CD4-positive, alpha-beta memory T cell (primary cell): ENCODE results near the gene ADAM19. TPM values are rescaled to one million over a fixed set of nuclear protein-coding genes. Genes with fewer than 3 reads are reported as not detected.

Experiments
- CTCF ChIA-PET: fragments of 350-600 bp; sonication (Branson Sonifier 250); formaldehyde crosslinking; loops from one replicate; lab custom pipeline; 2021; ENCODE audit warnings: inconsistent platforms; ENCODE audit not compliant: partially characterized antibody; lab: Charles Lee
- POLR2A ChIA-PET: fragments of 350-600 bp; sonication (Branson Sonifier 250); formaldehyde crosslinking; loops from one replicate; lab custom pipeline; 2021; ENCODE audit not compliant: partially characterized antibody; lab: Charles Lee
- DNase-seq, 5 donors: peaks; one replicate each; pipeline versions ENCODE4 v3.0.0 to v3.0.0-alpha.2; 2020 to 2022; ENCODE audit warnings: mixed read lengths in 1 of 5
- H3K27ac ChIP-seq: one replicate; pipeline ENCODE4 v1.7.0; 2013; ENCODE audit warnings: low read depth, low read length
- H3K27me3 ChIP-seq: 2 replicates; pipeline ENCODE4 v1.7.0; 2013; ENCODE audit warnings: mild to moderate bottlenecking, low read length, moderate library complexity; ENCODE audit not compliant: insufficient read depth
- H3K36me3 ChIP-seq: 2 replicates; pipeline ENCODE4 v1.7.0; 2013; ENCODE audit warnings: mild to moderate bottlenecking, low read length, moderate library complexity; ENCODE audit not compliant: insufficient read depth
- H3K4me1 ChIP-seq: 2 replicates; pipeline ENCODE4 v1.7.0; 2013; ENCODE audit warnings: mild to moderate bottlenecking, low read length, moderate library complexity; ENCODE audit not compliant: insufficient read depth
- H3K4me3 ChIP-seq, 2 donors: one replicate each; pipeline ENCODE4 v1.7.0; 2013; ENCODE audit warnings: low read length in 2 of 2, mild to moderate bottlenecking in 1 of 2
- H3K9me3 ChIP-seq, 2 donors: one replicate each; pipeline ENCODE4 v1.7.0; 2013; ENCODE audit warnings: low read length in 2 of 2, control low read depth in 1 of 2; ENCODE audit not compliant: control insufficient read depth in 1 of 2
- H3K27ac Mint-ChIP-seq, 7 donors: one replicate each; pipeline ENCODE4 v1.8.0; 2020 to 2021; ENCODE audit warnings: mixed read lengths in 7 of 7, mild to moderate bottlenecking in 6 of 7, inconsistent platforms in 3 of 7, moderate library complexity in 3 of 7
- H3K27me3 Mint-ChIP-seq, 2 donors: one replicate each; pipeline ENCODE4 v1.8.0; 2020 to 2021; ENCODE audit warnings: mixed read lengths in 2 of 2
- H3K36me3 Mint-ChIP-seq, 2 donors: one replicate each; pipeline ENCODE4 v1.8.0; 2020 to 2021; ENCODE audit warnings: mixed read lengths in 2 of 2, inconsistent platforms in 1 of 2, mild to moderate bottlenecking in 1 of 2
- H3K4me1 Mint-ChIP-seq, 4 donors: one replicate each; pipeline ENCODE4 v1.8.0; 2020 to 2021; ENCODE audit warnings: mixed read lengths in 4 of 4, mild to moderate bottlenecking in 1 of 4
- H3K4me3 Mint-ChIP-seq, 8 donors: one replicate each; pipeline ENCODE4 v1.8.0; 2020 to 2021; ENCODE audit warnings: mixed read lengths in 8 of 8, mild to moderate bottlenecking in 7 of 8, moderate library complexity in 6 of 8, inconsistent platforms in 3 of 8
- H3K9me3 Mint-ChIP-seq, 8 donors: one replicate each; pipeline ENCODE4 v1.8.0; 2020 to 2021; ENCODE audit warnings: mixed read lengths in 8 of 8, mild to moderate bottlenecking in 5 of 8, inconsistent platforms in 3 of 8, moderate library complexity in 1 of 8
- intact Hi-C: fragments of 100-400 bp; cut with micrococcal nuclease; formaldehyde crosslinking; loops from one replicate; pipeline ENCODE4 v1.15.1; 2023
- polyA plus RNA-seq, 2 donors: library from polyadenylated mRNA; unstranded; fragments of 300-500 nt; fragmentation: Illumina TruSeq; gene quantifications; one replicate each; pipeline ENCODE4 v1.2.3, GENCODE V29; 2021
- total RNA-seq, 2 experiments: library from RNA; stranded (reverse); gene quantifications; one replicate each; pipeline ENCODE4 v1.2.3, GENCODE V29; 2021

ADAM19 gene
- total and polyA plus RNA-seq, 4 experiments from 2014 or later = 1.9 to 33.9 (median 28.0) TPM

DNA sequence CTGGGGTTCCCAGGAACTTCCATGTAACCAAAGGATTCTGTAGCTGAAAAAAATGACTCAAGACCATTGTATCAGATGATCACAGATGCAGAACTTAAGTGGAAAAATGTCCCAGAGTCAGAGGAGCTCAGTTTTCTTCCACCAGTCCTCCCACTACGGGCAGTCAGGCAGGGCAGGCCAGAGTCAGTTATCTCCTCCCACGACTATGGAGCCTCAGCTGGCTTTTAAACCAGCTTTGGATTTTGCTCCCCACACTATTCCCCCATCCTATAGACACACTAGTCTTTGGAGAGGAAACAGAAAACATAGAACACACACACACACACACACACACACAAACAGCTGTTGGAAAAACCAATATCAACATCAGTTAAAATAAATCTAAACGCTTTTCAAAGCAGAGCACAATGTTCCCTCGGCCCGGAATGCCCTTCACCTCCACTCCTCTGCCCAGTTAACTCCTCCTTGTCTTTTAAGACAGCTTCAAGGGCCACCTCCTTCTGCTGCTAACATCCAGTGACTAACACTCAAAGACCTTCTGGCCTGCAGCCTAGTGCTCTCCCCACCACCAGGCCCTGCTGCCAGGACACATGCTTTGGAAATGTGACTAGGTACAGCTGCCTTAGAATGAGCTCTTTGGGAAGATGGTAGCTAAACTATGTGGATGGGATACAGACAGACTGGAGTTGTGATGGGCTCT, 58.8 kb downstream of the ADAM19 start:
- no peak overlapping the region for H3K4me3 Mint-ChIP-seq
- ChIA-PET CTCF (interaction anchor here (0.7 to 1.4 kb wide), 6 partner anchors 9 to 202 kb away, joined by 3 to 4 read pairs (median 3); no protein-coding TSS in a partner anchor), POLR2A (interaction anchor here (1.0 to 1.4 kb wide), 3 partner anchors 9 to 28 kb away, joined by 4 to 5 read pairs (median 4); no protein-coding TSS in a partner anchor)
- H3K4me1 ChIP-seq = peaks cover 4% of the 10 kb centered on the region
- no peaks in the 10 kb centered on the region for H3K27me3 Mint-ChIP-seq
- no peaks in the 10 kb centered on the region for H3K9me3 ChIP-seq
- H3K27ac Mint-ChIP-seq = peak overlapping the region; percentile 46 to 91 (median 70)
- H3K36me3 Mint-ChIP-seq = peaks cover 58 to 82% of the 10 kb centered on the region in 2 donors
- H3K27me3 ChIP-seq = no peaks in the 10 kb centered on the region
- no peak overlapping the region for H3K27ac ChIP-seq
- no peak overlapping the region for H3K4me3 ChIP-seq
- peaks cover 20 to 25% (median 24%) of the 10 kb centered on the region in 4 donors for H3K4me1 Mint-ChIP-seq
- H3K36me3 ChIP-seq = peaks cover 56% of the 10 kb centered on the region
- H3K9me3 Mint-ChIP-seq = no peaks in the 10 kb centered on the region
- no peak for DNase-seq
- intact Hi-C loops = no loop called here

- Histone ChIP-seq H3K27ac (no peak overlapping the region), H3K4me3 (no peak overlapping the region), H3K36me3 (peaks cover 60% of the 10 kb centered on the region), H3K9me3 (no peaks in the 10 kb centered on the region), H3K27me3 (no peaks in the 10 kb centered on the region), H3K4me1 (peaks cover 5% of the 10 kb centered on the region)
- Mint-ChIP-seq H3K9me3 (no peaks in the 10 kb centered on the region), H3K27me3 (no peaks in the 10 kb centered on the region), H3K36me3 (peaks cover 56 to 82% of the 10 kb centered on the region in 2 donors), H3K4me1 (peaks cover 15 to 24% (median 19%) of the 10 kb centered on the region in 4 donors), H3K27ac (peak overlapping the region in 2 of 7 donors; percentile 57 to 63), H3K4me3 (no peak overlapping the region)
- intact Hi-C loops = no loop called here
- CTCF ChIA-PET = interaction anchor here (0.7 to 1.4 kb wide), 3 partner anchors 9 to 202 kb away, joined by 3 to 4 read pairs (median 3); no protein-coding TSS in a partner anchor
- POLR2A ChIA-PET = interaction anchor here (1.0 to 1.4 kb wide), 3 partner anchors 10 to 29 kb away, joined by 4 to 5 read pairs (median 4); no protein-coding TSS in a partner anchor
- DNase-seq = no peak
These were observed 59.6 kb downstream of the ADAM19 start for GRCh38 chr5:157516006-157516405.

DNA sequence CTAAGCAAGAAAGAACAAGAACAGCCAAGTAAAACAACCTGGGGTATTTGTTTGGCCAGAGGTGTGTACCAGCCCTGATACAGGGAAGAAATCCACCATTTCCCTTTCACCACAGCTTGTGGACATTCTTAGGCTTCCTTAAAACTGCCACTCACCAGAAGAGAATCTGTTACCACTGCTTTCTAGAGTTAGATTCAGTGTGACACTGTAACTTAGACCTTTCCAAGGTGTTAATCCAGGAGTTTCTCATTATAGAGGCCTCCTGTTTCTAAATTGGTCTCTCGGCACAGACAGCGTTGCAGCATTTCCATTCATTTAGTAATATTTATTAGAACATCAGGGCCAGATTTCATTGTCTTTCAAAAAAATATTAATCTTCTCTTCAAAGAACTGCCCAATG, 60.6 kb downstream of the ADAM19 start:
- intact Hi-C loops = no loop called here
- Histone ChIP-seq H3K36me3 (peaks cover 64% of the 10 kb centered on the region), H3K9me3 (no peaks in the 10 kb centered on the region), H3K4me1 (peaks cover 5% of the 10 kb centered on the region), H3K27me3 (no peaks in the 10 kb centered on the region), H3K27ac (no peak overlapping the region), H3K4me3 (no peak overlapping the region)
- ChIA-PET POLR2A (no interaction called here), CTCF (no interaction called here)
- Mint-ChIP-seq H3K4me3 (no peak overlapping the region), H3K4me1 (peaks cover 12 to 17% (median 14%) of the 10 kb centered on the region in 4 donors), H3K36me3 (peaks cover 60 to 84% of the 10 kb centered on the region in 2 donors), H3K9me3 (no peaks in the 10 kb centered on the region), H3K27me3 (no peaks in the 10 kb centered on the region), H3K27ac (peak overlapping the region in 5 of 7 donors; percentile 0 to 84 (median 13))
- no peak for DNase-seq

- no peaks in the 10 kb centered on the region for H3K27me3 ChIP-seq
- intact Hi-C loops = no loop called here
- DNase-seq = no peak
- peak overlapping the region in 5 of 7 donors; percentile 32 to 77 (median 58) for H3K27ac Mint-ChIP-seq
- no peaks in the 10 kb centered on the region for H3K9me3 ChIP-seq
- POLR2A ChIA-PET = no interaction called here
- no peak overlapping the region for H3K4me3 ChIP-seq
- H3K36me3 ChIP-seq = peaks cover 55% of the 10 kb centered on the region
- H3K27me3 Mint-ChIP-seq = no peaks in the 10 kb centered on the region
- H3K4me1 ChIP-seq = peaks cover 5% of the 10 kb centered on the region
- CTCF ChIA-PET = interaction anchor here (0.9 to 1.5 kb wide), 3 partner anchors 10 to 139 kb away, joined by 3 read pairs; partner anchors contain the start of gene SOX30
- H3K27ac ChIP-seq = no peak overlapping the region
- H3K4me3 Mint-ChIP-seq = no peak overlapping the region
- no peaks in the 10 kb centered on the region for H3K9me3 Mint-ChIP-seq
- H3K36me3 Mint-ChIP-seq = peaks cover 60 to 86% of the 10 kb centered on the region in 2 donors
- H3K4me1 Mint-ChIP-seq = peaks cover 12 to 25% (median 19%) of the 10 kb centered on the region in 4 donors
These were observed 62.4 kb downstream of the ADAM19 start for GRCh38 chr5:157513182-157513581.

DNA sequence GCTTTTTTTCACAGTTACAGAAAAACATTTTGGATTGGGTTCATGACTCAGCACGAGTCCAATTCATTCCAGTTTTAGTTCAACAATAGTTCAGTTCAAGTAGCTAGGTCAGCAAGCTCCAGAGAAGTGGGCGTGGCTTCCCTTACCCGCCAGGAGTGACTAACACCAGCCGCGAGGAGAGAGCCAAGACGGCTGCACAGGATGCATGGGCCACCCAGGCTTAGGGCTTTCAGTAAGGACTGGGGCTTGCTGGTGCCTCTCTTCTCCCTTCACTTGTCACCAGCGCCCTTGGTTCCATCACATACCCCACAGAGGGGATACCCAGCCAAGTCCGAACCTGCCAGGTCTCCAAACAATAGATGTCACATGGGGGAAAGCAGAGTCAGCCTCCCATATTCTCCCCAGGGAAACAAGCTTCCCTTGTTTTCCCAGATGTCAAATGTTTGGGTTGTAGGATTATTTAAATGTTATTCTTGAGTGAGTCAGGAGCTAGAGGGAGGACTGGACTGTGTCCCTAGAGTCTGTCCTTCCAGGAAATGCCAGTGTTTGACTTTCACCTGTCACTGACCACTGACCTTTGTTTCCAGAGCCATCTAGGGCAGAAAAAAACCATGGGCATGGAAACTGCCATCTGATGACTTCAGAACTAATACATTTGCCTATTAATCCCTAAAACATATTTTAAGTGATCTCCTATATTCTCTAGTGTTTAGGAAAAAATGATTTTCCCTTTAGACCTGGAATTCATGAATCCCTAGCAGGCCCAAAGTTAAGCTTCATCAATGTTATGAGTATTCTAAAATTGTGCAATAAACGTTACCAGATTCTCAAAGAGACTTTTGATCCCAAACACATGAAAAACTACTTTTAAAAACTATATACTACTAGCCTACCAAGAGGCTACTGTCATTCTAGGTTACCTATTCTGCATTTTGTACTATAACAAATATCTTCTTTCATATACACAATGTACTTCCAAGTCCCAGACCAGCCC, 63.6 kb downstream of the ADAM19 start:
- Histone ChIP-seq H3K27me3 (no peaks in the 10 kb centered on the region), H3K36me3 (peaks cover 47% of the 10 kb centered on the region), H3K27ac (no peak overlapping the region), H3K9me3 (no peaks in the 10 kb centered on the region), H3K4me3 (no peak overlapping the region), H3K4me1 (peaks cover 11% of the 10 kb centered on the region)
- DNase-seq = no peak
- POLR2A ChIA-PET = interaction anchor here (1.1 kb wide), 1 partner anchor 58 kb away, joined by 3 read pairs; no protein-coding TSS in a partner anchor
- no peaks in the 10 kb centered on the region for H3K9me3 Mint-ChIP-seq
- H3K36me3 Mint-ChIP-seq = peaks cover 60 to 85% of the 10 kb centered on the region in 2 donors
- CTCF ChIA-PET = interaction anchor here (1.0 to 1.7 kb wide), 5 partner anchors 11 to 231 kb away, joined by 3 to 4 read pairs (median 3); no protein-coding TSS in a partner anchor
- intact Hi-C loops = no loop called here
- peaks cover 19 to 36% (median 20%) of the 10 kb centered on the region in 4 donors for H3K4me1 Mint-ChIP-seq
- H3K4me3 Mint-ChIP-seq = no peak overlapping the region
- no peaks in the 10 kb centered on the region for H3K27me3 Mint-ChIP-seq
- H3K27ac Mint-ChIP-seq = peak overlapping the region in 5 of 7 donors; percentile 24 to 66 (median 62)

GRCh38 chr5:157510682-157511081, 64.9 kb downstream of the ADAM19 start:
- Histone ChIP-seq H3K9me3 (no peaks in the 10 kb centered on the region), H3K36me3 (peaks cover 44% of the 10 kb centered on the region), H3K27ac (no peak overlapping the region), H3K4me1 (peaks cover 24% of the 10 kb centered on the region), H3K27me3 (no peaks in the 10 kb centered on the region), H3K4me3 (no peak overlapping the region)
- H3K27me3 Mint-ChIP-seq = no peaks in the 10 kb centered on the region
- DNase-seq = no peak
- intact Hi-C loops = no loop called here
- H3K36me3 Mint-ChIP-seq = peaks cover 69 to 87% of the 10 kb centered on the region in 2 donors
- peaks cover 27 to 49% (median 28%) of the 10 kb centered on the region in 4 donors for H3K4me1 Mint-ChIP-seq
- ChIA-PET CTCF (interaction anchor here (1.2 kb wide), 1 partner anchor 29 kb away, joined by 3 read pairs; no protein-coding TSS in a partner anchor), POLR2A (interaction anchor here (1.1 kb wide), 1 partner anchor 59 kb away, joined by 3 read pairs; no protein-coding TSS in a partner anchor)
- no peaks in the 10 kb centered on the region for H3K9me3 Mint-ChIP-seq
- H3K4me3 Mint-ChIP-seq = no peak overlapping the region
- peak overlapping the region in 3 of 7 donors; percentile 14 to 57 (median 51) for H3K27ac Mint-ChIP-seq
